DOHH2 (cell line): ENCODE data around the gene IRAK3.

Source experiments
- EZH2phosphoT487 ChIP-seq: fragments of 200-600 bp; sonication (generic); IDR thresholded peaks from 2 replicates; pipeline ENCODE4 v1.6.1; 2017; ENCODE audit warnings: borderline replicate concordance, mild to moderate bottlenecking, antibody characterized with exemption, low read length, moderate library complexity, mixed read lengths
- TF ChIP-seq, protein P1 (sequence below): fragments of 200-600 bp; sonication (generic); IDR thresholded peaks from one replicate; pipeline ENCODE4 v1.5.1; 2014; ENCODE audit warnings: antibody characterized with exemption, mild to moderate bottlenecking, low read depth, low read length; ENCODE audit not compliant: poor library complexity, severe bottlenecking

DNA sequence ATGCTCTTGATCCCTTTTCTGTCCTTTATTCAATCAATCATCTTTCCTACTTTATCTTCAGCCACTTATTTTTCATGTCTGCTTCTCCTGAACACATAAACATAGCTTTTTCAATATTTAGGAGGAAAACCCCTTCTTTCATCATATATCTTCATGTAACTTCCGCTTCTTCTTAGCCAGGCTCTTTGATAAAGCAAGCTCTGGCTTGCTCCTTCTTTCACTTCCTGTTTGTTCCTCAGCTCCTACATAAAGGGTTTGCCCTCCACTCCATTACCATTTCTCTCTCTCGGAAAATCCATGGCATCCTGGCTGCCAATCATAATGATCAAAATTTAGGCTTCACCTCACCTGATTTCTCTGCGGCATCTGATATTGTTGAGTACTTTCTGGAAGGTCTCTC, 79.5 kb downstream of the IRAK3 start:
- TF ChIP-seq, protein P1, sequence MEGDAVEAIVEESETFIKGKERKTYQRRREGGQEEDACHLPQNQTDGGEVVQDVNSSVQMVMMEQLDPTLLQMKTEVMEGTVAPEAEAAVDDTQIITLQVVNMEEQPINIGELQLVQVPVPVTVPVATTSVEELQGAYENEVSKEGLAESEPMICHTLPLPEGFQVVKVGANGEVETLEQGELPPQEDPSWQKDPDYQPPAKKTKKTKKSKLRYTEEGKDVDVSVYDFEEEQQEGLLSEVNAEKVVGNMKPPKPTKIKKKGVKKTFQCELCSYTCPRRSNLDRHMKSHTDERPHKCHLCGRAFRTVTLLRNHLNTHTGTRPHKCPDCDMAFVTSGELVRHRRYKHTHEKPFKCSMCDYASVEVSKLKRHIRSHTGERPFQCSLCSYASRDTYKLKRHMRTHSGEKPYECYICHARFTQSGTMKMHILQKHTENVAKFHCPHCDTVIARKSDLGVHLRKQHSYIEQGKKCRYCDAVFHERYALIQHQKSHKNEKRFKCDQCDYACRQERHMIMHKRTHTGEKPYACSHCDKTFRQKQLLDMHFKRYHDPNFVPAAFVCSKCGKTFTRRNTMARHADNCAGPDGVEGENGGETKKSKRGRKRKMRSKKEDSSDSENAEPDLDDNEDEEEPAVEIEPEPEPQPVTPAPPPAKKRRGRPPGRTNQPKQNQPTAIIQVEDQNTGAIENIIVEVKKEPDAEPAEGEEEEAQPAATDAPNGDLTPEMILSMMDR: no peak
- no peak for TF ChIP-seq EZH2phosphoT487
